Measurements from ENCODE around the gene WDR37.

WDR37 gene

DNA sequence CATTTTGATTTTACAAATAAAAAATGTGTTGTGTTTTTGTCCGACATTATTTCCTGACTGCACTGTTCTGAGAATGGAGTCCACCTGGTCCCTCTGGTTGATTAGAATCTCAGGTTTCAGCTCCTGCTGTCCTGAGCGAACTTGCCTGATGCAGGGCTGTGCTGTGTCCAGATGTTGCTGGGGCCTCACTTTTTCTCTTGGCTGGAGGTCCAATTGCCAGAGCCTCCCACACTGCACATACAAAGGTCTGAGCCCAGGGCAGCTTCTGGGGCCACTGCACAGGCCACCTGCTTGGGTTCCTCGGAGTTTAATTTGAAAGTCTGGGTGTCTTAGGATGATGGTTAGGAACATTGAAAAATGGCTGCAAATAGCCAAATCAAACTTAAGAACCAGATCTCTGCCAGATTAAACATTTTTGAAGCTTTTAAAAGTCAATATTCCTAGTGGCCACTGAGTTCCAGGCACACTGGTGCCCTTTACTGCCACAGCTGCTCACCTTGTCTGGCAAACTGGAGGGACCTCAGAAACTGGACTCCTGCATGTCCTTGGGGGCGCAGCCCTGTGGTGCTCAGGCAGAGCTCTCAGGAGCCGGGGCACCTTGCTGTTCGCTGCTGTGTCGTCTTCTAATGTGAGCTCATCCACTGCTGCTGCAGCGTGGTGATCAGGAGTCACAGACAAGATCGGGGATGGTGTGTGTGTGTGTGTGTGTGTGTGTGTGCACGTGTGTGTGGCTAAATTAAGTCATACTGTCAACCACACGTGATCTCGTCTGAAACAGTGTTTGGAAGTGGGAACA lies 75.0 kb downstream of the WDR37 start:
- DNase-seq = no peak

DNA sequence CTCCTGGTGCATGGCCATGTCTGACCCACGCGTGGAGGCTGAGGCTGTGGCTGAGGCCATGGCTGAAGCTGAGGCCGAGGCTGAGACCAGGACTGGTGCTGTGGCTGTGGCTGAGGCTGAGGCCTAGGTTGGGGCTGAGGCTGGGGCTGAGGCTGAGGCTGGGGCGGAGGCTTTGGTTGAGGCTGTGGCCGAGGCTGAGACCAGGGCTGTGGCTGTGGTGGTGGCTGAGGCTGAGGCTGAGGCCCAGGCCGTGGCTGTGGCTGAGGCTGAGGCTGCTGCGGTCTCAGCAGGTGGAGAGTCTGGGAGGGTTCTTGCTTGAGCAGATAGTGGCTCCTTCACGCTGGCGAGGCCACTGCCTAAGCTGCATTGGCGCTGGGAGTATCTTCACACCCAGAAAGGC lies 76.4 kb downstream of the WDR37 start:
- DNase-seq = no peak

- no peak for DNase-seq
These were observed 77.4 kb downstream of the WDR37 start for GRCh38 chr10:1133495-1134045.

DNA sequence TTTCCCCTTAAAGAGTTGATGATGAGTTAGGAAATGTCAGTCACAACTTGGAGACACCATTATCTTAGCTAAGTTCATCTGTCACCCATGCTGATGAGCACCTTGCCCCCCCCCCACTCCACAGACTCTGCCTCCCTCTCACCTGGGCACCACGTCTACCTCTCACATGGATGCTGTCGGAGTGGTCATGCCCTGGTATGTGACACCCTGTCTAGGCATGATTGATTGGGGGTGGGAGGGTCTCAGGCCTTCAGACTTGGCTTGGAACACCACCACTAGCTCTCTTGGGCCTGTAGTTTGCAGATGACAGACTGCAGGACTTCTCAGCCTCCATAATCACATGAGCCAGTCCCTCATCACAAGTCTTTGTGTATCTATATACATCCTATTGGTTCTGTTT lies 78.0 kb downstream of the WDR37 start:
- DNase-seq = no peak

GRCh38 chr10:1136268-1136667 lies 80.1 kb downstream of the WDR37 start:
- DNase-seq = no peak

DNA sequence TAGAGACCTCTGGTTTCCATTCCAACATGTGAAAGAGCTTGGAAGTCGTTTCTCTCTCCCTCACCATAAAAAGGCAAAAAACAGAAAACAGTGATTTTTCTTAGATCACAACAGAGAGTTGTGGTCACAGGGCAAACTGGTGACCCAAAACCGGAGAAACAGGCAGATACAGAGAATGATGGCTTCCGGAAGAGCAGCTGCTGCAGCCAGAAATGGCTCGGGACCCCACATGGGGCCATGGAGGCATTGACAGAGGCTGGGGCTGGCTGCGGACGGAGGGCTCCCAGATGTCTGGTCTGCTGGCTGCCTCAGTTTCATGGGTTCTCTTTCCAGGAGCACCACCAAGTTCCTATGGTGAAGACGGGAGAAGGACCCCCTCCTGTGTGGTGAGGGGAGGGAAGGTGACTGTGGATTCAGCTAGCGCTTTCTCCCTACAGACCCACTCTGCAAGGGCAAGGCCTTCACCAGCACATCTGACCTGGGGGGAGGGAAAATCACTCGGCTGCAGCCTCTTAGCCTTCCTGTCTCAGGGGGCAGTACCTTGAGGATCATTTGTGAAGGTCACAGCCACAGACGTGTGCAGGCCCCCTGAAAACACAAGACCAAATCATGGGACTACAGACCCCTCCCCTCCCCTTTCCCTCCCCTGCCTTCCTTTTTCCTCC lies 81.4 kb downstream of the WDR37 start:
- DNase-seq = no peak

- DNase-seq = no peak
These were observed 82.3 kb downstream of the WDR37 start for GRCh38 chr10:1138529-1138928.

GRCh38 chr10:1141261-1141660 lies 85.1 kb downstream of the WDR37 start:
- DNase-seq = no peak

DNA sequence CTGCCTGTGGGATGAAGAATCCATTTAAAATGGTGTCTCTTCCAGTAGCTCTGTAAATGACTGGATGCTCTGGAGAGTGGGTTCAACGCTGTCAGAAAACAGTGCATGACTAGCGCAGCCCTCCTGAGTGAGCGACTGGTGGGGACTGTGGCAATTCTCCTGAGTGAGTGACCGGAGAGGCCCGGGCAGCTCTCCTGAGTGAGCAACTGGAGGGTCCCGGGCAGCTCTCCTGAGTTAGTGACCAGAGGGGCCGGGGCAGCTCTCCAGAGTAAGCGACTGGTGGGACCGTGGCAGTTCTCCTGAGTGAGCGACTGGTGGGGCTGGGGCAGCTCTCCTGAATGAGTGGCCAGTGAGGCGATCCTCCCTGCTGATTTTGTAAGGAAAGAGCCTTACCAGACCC lies 85.5 kb downstream of the WDR37 start:
- no peak for DNase-seq

GRCh38 chr10:1142596-1142995 lies 86.4 kb downstream of the WDR37 start:
- DNase-seq = no peak

GRCh38 chr10:1147810-1148209 lies 91.6 kb downstream of the WDR37 start:
- DNase-seq = no peak

GRCh38 chr10:1148855-1149605 lies 92.8 kb downstream of the WDR37 start:
- DNase-seq = no peak

DNA sequence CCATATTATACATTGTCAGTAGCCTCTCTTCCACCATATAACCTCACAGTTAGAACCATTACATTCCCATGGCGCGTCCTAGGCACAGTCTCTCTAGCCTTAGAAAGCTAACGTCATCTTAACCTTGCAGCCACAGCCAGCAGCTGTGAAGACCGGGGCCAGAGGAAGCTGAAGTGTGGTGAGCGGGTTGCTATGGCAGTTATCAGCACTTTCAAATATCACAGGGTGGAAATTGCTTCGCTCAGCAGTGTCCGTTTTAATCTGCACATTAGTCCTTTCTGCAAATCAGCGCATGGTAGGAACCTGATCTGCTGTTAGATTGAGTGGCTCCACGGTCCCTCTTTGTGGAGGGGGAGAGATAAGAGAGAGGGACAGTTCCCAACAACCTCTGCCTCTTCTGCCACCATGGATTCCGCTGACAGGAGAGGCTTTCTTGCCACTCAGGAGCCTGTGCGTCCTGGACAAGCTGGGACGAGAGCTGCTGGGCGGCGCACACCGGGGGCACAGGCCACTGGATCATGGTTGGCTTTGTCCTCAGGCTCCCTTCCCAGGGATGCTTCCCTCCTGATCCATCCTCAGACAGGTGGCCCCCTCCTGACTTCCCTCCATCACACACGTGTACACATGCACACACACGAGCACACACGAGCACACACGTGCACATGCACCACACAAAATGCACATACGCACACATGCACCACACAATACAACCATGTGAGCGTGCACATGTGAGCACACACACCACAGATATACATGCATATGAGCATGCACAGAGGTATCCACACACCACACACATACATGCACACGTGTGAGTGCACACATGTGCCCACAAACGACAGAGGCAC lies 93.8 kb downstream of the WDR37 start:
- no peak for DNase-seq

GRCh38 chr10:1150638-1150955 lies 94.4 kb downstream of the WDR37 start:
- no peak for DNase-seq

- no peak for DNase-seq
These were observed 95.2 kb downstream of the WDR37 start for GRCh38 chr10:1151076-1152033.

- DNase-seq = no peak
These were observed 96.4 kb downstream of the WDR37 start for GRCh38 chr10:1152386-1153250.

- DNase-seq = no peak
These were observed 97.1 kb downstream of the WDR37 start for GRCh38 chr10:1153251-1153763.

GRCh38 chr10:1153805-1154351 lies 97.7 kb downstream of the WDR37 start:
- DNase-seq = no peak

DNA sequence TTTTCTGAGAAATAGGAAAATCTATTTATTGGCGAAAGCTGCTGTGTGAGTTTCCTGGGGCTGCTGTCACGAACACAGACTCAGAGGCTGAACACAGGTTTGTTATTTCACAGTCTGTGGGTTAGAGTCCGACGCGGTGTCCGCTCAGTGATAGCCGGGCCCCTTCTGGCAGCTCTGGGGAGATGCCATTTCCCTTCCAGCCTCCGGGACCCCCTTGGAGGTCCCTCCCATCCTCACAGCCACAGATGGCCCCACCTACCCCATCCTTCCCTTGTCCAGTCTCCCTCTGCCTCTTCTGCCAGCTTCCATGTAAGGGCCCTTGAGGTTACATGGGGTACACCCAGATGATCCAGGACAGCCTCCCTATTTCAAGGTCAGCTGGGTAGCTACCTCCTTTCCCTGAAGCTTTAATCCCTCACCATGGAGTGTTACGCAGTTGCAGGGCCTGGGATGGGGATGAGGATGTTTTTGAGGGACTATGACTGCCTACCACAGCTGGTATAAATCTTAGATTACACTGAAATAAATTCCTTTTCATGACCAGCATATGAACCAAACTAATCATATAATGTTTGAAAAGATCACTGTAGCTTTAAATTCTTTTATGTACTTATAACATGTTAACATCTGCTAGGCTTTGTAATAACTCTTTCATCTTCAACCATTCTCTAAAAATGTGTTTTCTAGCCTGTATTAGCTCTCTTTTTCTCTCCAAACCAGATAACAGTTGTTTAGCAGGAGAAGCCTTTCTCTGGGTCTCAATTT lies 98.5 kb downstream of the WDR37 start:
- no peak for DNase-seq

Measured in NCI-H2081 treated with DMSO at 0.1 percent for 48 hours (cell line).